SK-N-SH (cell line): ENCODE measurements around the gene C19orf73.

Experiments
- EP300 ChIP-seq, 2 experiments: IDR thresholded peaks; 2 replicates each; pipeline versions ENCODE4 v1.4.0 to v1.6.1; 2012; ENCODE audit warnings: borderline replicate concordance in 1 of 2, low read depth in 1 of 2, low read length in 1 of 2
- FOSL2 ChIP-seq: IDR thresholded peaks from 2 replicates; pipeline ENCODE4 v1.4.0; 2012; ENCODE audit warnings: low read depth, mild to moderate bottlenecking, moderate library complexity, borderline replicate concordance
- MXI1 ChIP-seq: IDR thresholded peaks from 2 replicates; pipeline ENCODE4 v1.6.1; 2012; ENCODE audit warnings: mild to moderate bottlenecking, low read depth, low read length, improper control_type of control experiment
- POLR2AphosphoS5 ChIP-seq: IDR thresholded peaks from 2 replicates; pipeline ENCODE4 v1.6.1; 2012; ENCODE audit warnings: low read depth, low read length
- RAD21 ChIP-seq: IDR thresholded peaks from 2 replicates; pipeline ENCODE4 v1.6.1; 2012; ENCODE audit warnings: mild to moderate bottlenecking, low read length
- SIN3A ChIP-seq: IDR thresholded peaks from 2 replicates; pipeline ENCODE4 v1.6.1; 2012; ENCODE audit warnings: low read depth, mild to moderate bottlenecking, low read length, moderate library complexity, borderline replicate concordance
- SMC3 ChIP-seq: IDR thresholded peaks from 2 replicates; pipeline ENCODE4 v1.6.1; 2012; ENCODE audit warnings: low read depth, low read length, improper control_type of control experiment
- TF ChIP-seq, protein P1 (sequence below): fragments of 200-600 bp; sonication (generic); IDR thresholded peaks from 2 replicates; pipeline ENCODE4 v1.6.1; 2017; ENCODE audit warnings: antibody characterized with exemption, mild to moderate bottlenecking, moderate library complexity
- TF ChIP-seq, protein P2 (sequence below): fragments of 150-350 bp; IDR thresholded peaks from 2 replicates; pipeline ENCODE4 v1.6.1; 2016; ENCODE audit warnings: mild to moderate bottlenecking, low read depth, low read length
- TF ChIP-seq, protein P3 (sequence below): IDR thresholded peaks from 2 replicates; pipeline ENCODE4 v1.4.0; 2012; ENCODE audit warnings: low read depth, borderline replicate concordance
- TF ChIP-seq, protein P4 (sequence below): IDR thresholded peaks from 2 replicates; pipeline ENCODE4 v1.4.0; 2012; ENCODE audit warnings: low read depth, borderline replicate concordance
- TF ChIP-seq, protein P5 (sequence below): IDR thresholded peaks from 2 replicates; pipeline ENCODE4 v1.6.1; 2012; ENCODE audit warnings: mild to moderate bottlenecking, low read depth, low read length, moderate library complexity
- TF ChIP-seq, protein P6 (sequence below): IDR thresholded peaks from 2 replicates; pipeline ENCODE4 v1.4.0; 2012; ENCODE audit warnings: low read depth

DNA sequence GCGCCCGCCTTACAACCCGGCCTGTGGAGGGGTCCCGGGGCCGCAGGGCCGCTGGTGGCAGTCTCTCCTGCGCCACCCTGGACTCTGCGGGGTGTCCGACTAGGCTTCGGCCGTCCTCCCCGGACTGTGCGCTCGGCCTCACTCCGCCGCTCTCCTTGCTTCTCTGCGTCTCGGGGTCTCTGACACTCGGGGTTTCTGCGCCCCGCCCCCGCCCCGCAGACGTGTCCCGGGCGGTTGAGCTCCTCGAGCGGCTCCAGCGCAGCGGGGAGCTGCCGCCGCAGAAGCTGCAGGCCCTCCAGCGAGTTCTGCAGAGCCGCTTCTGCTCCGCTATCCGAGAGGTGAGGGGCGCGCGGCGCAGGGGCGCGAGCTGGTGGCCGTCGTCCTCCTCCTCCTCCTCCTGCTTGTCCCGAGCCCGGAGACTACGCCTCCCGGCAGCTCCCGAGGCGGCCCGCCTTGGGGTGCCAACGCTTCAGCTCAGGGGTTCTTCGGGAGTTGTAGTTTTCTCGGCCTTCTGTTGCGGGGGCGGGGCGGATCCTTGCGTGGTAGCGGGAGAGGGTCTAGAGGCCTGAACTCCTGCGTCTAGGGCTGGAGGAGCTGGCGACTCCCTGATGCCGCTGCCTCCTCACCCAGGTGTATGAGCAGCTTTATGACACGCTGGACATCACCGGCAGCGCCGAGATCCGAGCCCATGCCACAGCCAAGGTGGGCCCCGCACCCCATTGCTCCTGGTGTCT lies 4.1 kb downstream of the C19orf73 start:
- TF ChIP-seq EP300 (IDR thresholded peaks at IDR 0.05; ENCODE audit: borderline replicate concordance in 1 of 2, low read depth in 1 of 2, low read length in 1 of 2) (no peak), FOSL2 (no peak), MXI1 (no peak), POLR2AphosphoS5 (no peak), SIN3A (no peak), RAD21 (no peak), SMC3 (no peak)
- TF ChIP-seq, protein P1, sequence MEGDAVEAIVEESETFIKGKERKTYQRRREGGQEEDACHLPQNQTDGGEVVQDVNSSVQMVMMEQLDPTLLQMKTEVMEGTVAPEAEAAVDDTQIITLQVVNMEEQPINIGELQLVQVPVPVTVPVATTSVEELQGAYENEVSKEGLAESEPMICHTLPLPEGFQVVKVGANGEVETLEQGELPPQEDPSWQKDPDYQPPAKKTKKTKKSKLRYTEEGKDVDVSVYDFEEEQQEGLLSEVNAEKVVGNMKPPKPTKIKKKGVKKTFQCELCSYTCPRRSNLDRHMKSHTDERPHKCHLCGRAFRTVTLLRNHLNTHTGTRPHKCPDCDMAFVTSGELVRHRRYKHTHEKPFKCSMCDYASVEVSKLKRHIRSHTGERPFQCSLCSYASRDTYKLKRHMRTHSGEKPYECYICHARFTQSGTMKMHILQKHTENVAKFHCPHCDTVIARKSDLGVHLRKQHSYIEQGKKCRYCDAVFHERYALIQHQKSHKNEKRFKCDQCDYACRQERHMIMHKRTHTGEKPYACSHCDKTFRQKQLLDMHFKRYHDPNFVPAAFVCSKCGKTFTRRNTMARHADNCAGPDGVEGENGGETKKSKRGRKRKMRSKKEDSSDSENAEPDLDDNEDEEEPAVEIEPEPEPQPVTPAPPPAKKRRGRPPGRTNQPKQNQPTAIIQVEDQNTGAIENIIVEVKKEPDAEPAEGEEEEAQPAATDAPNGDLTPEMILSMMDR = no peak
- TF ChIP-seq, protein P2, sequence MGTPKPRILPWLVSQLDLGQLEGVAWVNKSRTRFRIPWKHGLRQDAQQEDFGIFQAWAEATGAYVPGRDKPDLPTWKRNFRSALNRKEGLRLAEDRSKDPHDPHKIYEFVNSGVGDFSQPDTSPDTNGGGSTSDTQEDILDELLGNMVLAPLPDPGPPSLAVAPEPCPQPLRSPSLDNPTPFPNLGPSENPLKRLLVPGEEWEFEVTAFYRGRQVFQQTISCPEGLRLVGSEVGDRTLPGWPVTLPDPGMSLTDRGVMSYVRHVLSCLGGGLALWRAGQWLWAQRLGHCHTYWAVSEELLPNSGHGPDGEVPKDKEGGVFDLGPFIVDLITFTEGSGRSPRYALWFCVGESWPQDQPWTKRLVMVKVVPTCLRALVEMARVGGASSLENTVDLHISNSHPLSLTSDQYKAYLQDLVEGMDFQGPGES = no peak
- TF ChIP-seq, protein P3, sequence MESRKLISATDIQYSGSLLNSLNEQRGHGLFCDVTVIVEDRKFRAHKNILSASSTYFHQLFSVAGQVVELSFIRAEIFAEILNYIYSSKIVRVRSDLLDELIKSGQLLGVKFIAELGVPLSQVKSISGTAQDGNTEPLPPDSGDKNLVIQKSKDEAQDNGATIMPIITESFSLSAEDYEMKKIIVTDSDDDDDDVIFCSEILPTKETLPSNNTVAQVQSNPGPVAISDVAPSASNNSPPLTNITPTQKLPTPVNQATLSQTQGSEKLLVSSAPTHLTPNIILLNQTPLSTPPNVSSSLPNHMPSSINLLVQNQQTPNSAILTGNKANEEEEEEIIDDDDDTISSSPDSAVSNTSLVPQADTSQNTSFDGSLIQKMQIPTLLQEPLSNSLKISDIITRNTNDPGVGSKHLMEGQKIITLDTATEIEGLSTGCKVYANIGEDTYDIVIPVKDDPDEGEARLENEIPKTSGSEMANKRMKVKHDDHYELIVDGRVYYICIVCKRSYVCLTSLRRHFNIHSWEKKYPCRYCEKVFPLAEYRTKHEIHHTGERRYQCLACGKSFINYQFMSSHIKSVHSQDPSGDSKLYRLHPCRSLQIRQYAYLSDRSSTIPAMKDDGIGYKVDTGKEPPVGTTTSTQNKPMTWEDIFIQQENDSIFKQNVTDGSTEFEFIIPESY = no peak
- TF ChIP-seq, protein P4, sequence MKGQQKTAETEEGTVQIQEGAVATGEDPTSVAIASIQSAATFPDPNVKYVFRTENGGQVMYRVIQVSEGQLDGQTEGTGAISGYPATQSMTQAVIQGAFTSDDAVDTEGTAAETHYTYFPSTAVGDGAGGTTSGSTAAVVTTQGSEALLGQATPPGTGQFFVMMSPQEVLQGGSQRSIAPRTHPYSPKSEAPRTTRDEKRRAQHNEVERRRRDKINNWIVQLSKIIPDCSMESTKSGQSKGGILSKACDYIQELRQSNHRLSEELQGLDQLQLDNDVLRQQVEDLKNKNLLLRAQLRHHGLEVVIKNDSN = no peak
- TF ChIP-seq, protein P5, sequence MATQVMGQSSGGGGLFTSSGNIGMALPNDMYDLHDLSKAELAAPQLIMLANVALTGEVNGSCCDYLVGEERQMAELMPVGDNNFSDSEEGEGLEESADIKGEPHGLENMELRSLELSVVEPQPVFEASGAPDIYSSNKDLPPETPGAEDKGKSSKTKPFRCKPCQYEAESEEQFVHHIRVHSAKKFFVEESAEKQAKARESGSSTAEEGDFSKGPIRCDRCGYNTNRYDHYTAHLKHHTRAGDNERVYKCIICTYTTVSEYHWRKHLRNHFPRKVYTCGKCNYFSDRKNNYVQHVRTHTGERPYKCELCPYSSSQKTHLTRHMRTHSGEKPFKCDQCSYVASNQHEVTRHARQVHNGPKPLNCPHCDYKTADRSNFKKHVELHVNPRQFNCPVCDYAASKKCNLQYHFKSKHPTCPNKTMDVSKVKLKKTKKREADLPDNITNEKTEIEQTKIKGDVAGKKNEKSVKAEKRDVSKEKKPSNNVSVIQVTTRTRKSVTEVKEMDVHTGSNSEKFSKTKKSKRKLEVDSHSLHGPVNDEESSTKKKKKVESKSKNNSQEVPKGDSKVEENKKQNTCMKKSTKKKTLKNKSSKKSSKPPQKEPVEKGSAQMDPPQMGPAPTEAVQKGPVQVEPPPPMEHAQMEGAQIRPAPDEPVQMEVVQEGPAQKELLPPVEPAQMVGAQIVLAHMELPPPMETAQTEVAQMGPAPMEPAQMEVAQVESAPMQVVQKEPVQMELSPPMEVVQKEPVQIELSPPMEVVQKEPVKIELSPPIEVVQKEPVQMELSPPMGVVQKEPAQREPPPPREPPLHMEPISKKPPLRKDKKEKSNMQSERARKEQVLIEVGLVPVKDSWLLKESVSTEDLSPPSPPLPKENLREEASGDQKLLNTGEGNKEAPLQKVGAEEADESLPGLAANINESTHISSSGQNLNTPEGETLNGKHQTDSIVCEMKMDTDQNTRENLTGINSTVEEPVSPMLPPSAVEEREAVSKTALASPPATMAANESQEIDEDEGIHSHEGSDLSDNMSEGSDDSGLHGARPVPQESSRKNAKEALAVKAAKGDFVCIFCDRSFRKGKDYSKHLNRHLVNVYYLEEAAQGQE = no peak
- TF ChIP-seq, protein P6, sequence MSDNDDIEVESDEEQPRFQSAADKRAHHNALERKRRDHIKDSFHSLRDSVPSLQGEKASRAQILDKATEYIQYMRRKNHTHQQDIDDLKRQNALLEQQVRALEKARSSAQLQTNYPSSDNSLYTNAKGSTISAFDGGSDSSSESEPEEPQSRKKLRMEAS = no peak
